ENCODE results near the gene THEM5.

DNA sequence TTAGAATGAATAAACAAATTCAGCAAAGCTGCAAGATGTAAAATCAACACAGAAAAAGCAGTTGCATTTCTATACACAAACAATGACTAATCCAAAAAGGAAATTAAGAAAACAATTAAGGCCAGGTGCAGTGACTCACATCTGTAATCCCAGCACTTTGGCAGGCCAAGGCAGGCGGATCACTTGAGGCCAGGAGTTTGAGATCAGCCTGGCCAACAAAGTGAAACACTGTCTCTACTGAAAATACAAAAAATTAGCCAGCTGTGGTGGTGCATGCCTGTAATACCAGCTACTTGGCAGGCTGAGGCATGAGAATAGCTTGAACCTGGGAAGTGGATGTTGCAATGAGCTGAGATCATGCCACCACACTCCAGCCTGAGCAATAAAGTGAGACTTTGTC is 33.5 kb upstream of the THEM5 start:
- no peak for TF ChIP-seq POLR2A (IDR thresholded peaks at IDR 0.05)
- TF ChIP-seq, protein P1, sequence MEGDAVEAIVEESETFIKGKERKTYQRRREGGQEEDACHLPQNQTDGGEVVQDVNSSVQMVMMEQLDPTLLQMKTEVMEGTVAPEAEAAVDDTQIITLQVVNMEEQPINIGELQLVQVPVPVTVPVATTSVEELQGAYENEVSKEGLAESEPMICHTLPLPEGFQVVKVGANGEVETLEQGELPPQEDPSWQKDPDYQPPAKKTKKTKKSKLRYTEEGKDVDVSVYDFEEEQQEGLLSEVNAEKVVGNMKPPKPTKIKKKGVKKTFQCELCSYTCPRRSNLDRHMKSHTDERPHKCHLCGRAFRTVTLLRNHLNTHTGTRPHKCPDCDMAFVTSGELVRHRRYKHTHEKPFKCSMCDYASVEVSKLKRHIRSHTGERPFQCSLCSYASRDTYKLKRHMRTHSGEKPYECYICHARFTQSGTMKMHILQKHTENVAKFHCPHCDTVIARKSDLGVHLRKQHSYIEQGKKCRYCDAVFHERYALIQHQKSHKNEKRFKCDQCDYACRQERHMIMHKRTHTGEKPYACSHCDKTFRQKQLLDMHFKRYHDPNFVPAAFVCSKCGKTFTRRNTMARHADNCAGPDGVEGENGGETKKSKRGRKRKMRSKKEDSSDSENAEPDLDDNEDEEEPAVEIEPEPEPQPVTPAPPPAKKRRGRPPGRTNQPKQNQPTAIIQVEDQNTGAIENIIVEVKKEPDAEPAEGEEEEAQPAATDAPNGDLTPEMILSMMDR (IDR thresholded peaks at IDR 0.05), result no peak

All from uterus (tissue), 2 donors.